Measurements from ENCODE around the gene STK32B.

The STK32B gene

GRCh38 chr4:5067908-5068307 is 16.6 kb downstream of the STK32B start:
- DNase-seq (ENCODE audit: low read depth in 2 of 3, low spot score in 1 of 3) = no peak

GRCh38 chr4:5069901-5070300 is 18.6 kb downstream of the STK32B start:
- no peak for DNase-seq (ENCODE audit: low read depth in 2 of 3, low spot score in 1 of 3)

- no peak for DNase-seq (ENCODE audit: low read depth in 2 of 3, low spot score in 1 of 3)
Measured at GRCh38 chr4:5072948-5073347, 21.7 kb downstream of the STK32B start.

- DNase-seq (ENCODE audit: low read depth in 2 of 3, low spot score in 1 of 3) = no peak
Measured at GRCh38 chr4:5078009-5078408, 26.7 kb downstream of the STK32B start.

- DNase-seq (ENCODE audit: low read depth in 2 of 3, low spot score in 1 of 3) = no peak
Measured at GRCh38 chr4:5079581-5079980, 28.3 kb downstream of the STK32B start.

GRCh38 chr4:5081441-5081999 is 30.2 kb downstream of the STK32B start:
- no peak for DNase-seq (ENCODE audit: low read depth in 2 of 3, low spot score in 1 of 3)

GRCh38 chr4:5082376-5082775 is 31.1 kb downstream of the STK32B start:
- no peak for DNase-seq (ENCODE audit: low read depth in 2 of 3, low spot score in 1 of 3)

- no peak for DNase-seq (ENCODE audit: low read depth in 2 of 3, low spot score in 1 of 3)
Measured at GRCh38 chr4:5084911-5085475, 33.7 kb downstream of the STK32B start.

- DNase-seq (ENCODE audit: low read depth in 2 of 3, low spot score in 1 of 3) = no peak
Measured at GRCh38 chr4:5086535-5086934, 35.3 kb downstream of the STK32B start.

GRCh38 chr4:5096261-5096660 is 45.0 kb downstream of the STK32B start:
- no peak for DNase-seq (ENCODE audit: low read depth in 2 of 3, low spot score in 1 of 3)

GRCh38 chr4:5098176-5098575 is 46.9 kb downstream of the STK32B start:
- DNase-seq (ENCODE audit: low read depth in 2 of 3, low spot score in 1 of 3) = no peak

GRCh38 chr4:5100336-5100735 is 49.1 kb downstream of the STK32B start:
- no peak for DNase-seq (ENCODE audit: low read depth in 2 of 3, low spot score in 1 of 3)

- DNase-seq (ENCODE audit: low read depth in 2 of 3, low spot score in 1 of 3) = no peak
Measured at GRCh38 chr4:5100986-5101385, 49.7 kb downstream of the STK32B start.

GRCh38 chr4:5101571-5101970 is 50.3 kb downstream of the STK32B start:
- no peak for DNase-seq (ENCODE audit: low read depth in 2 of 3, low spot score in 1 of 3)

- DNase-seq (ENCODE audit: low read depth in 2 of 3, low spot score in 1 of 3) = no peak
Measured at GRCh38 chr4:5110901-5111300, 59.6 kb downstream of the STK32B start.

- DNase-seq (ENCODE audit: low read depth in 2 of 3, low spot score in 1 of 3) = no peak
Measured at GRCh38 chr4:5112333-5113095, 61.2 kb downstream of the STK32B start.

- no peak for DNase-seq (ENCODE audit: low read depth in 2 of 3, low spot score in 1 of 3)
Measured at GRCh38 chr4:5114950-5115349, 63.7 kb downstream of the STK32B start.

GRCh38 chr4:5118091-5118786 is 67.0 kb downstream of the STK32B start:
- DNase-seq (ENCODE audit: low read depth in 2 of 3, low spot score in 1 of 3) = no peak

GRCh38 chr4:5118994-5119835 is 67.9 kb downstream of the STK32B start:
- no peak for DNase-seq (ENCODE audit: low read depth in 2 of 3, low spot score in 1 of 3)

GRCh38 chr4:5120067-5120466 is 68.8 kb downstream of the STK32B start:
- no peak for DNase-seq (ENCODE audit: low read depth in 2 of 3, low spot score in 1 of 3)

- no peak for DNase-seq (ENCODE audit: low read depth in 2 of 3, low spot score in 1 of 3)
Measured at GRCh38 chr4:5120468-5120867, 69.2 kb downstream of the STK32B start.
